ENCODE results near the gene ECM2. TPM values are rescaled to one million over a fixed set of nuclear protein-coding genes. Genes with fewer than 3 reads are reported as not detected.

ECM2 gene
- total RNA-seq, 1 experiment from 2014 or later, result not detected

GRCh38 chr9:92513349-92513748, 22.4 kb downstream of the ECM2 start:
- Histone ChIP-seq H2BK120ac (ENCODE audit: low read depth, low read length, poor library complexity, severe bottlenecking) (no peak overlapping the region), H2BK15ac (ENCODE audit: low read depth, low read length) (no peak overlapping the region), H2AFZ (ENCODE audit: low read length) (no peak overlapping the region), H4K91ac (ENCODE audit: insufficient read length, low read depth, low read length) (no peak overlapping the region), H3T11ph (ENCODE audit: low read length) (no peak overlapping the region), H2BK20ac (ENCODE audit: low read depth, low read length, poor library complexity, severe bottlenecking) (no peak overlapping the region), H3K79me2 (ENCODE audit: insufficient read depth, low read length) (no peaks in the 10 kb centered on the region), H3K4ac (ENCODE audit: low read depth, low read length) (no peak overlapping the region), H2BK5ac (ENCODE audit: insufficient read length, low read length) (no peak overlapping the region), H3K27ac (ENCODE audit: insufficient read length, low read depth, low read length) (no peak overlapping the region), H3K18ac (ENCODE audit: insufficient read length, low read depth, low read length) (no peak overlapping the region), H3K27me3 (ENCODE audit: insufficient read depth, low read length) (no peaks in the 10 kb centered on the region), H3K79me1 (ENCODE audit: insufficient read depth, low read depth, low read length, poor library complexity, severe bottlenecking) (no peaks in the 10 kb centered on the region), H3K4me2 (ENCODE audit: insufficient read depth, insufficient read length, low read length) (no peak overlapping the region), H4K8ac (replicated peaks; ENCODE audit: insufficient read length, low read depth, low read length) (no peak overlapping the region), H3K23ac (ENCODE audit: insufficient read length, low read depth, low read length) (no peak overlapping the region), H3K56ac (ENCODE audit: insufficient read length, low read depth, low read length) (no peak overlapping the region), H2BK12ac (ENCODE audit: insufficient read length, low read depth, low read length) (no peak overlapping the region), H3K14ac (ENCODE audit: insufficient read depth, low read length) (no peak overlapping the region), H3K4me1 (ENCODE audit: insufficient read depth, low read length) (peaks cover 4% of the 10 kb centered on the region; the same call in 1 of the 2 replicates), H3K9ac (ENCODE audit: extremely low read depth, insufficient read length, low read length) (no peak overlapping the region), H3K9me3 (ENCODE audit: control insufficient read depth, low read depth, low read length) (no peaks in the 10 kb centered on the region), H4K20me1 (ENCODE audit: control insufficient read depth, insufficient read depth, insufficient read length) (no peaks in the 10 kb centered on the region), H4K5ac (ENCODE audit: insufficient read length, low read depth, low read length) (no peak overlapping the region), H3K23me2 (ENCODE audit: insufficient read length, low read depth, low read length, poor library complexity, severe bottlenecking) (no peaks in the 10 kb centered on the region), H2AK5ac (ENCODE audit: insufficient read length, low read length) (no peak overlapping the region)
- DNase-seq, result no peak
- Mint-ChIP-seq H3K9me3 (no peaks in the 10 kb centered on the region), H3K27me3 (ENCODE audit: low read depth) (no peaks in the 10 kb centered on the region), H3K4me3 (no peak overlapping the region), H3K36me3 (ENCODE audit: insufficient read depth in 1 of 3, low read depth in 3 of 3) (no peaks in the 10 kb centered on the region), H3K27ac (no peak overlapping the region), H3K4me1 (peaks cover 15 to 19% of the 10 kb centered on the region in 2 experiments)
- WGBS (ENCODE audit: extremely low coverage, insufficient read length, low lambda C conversion rate), result no CpG with 5 or more reads among the region's 3 CpGs
- TF ChIP-seq, protein P1, sequence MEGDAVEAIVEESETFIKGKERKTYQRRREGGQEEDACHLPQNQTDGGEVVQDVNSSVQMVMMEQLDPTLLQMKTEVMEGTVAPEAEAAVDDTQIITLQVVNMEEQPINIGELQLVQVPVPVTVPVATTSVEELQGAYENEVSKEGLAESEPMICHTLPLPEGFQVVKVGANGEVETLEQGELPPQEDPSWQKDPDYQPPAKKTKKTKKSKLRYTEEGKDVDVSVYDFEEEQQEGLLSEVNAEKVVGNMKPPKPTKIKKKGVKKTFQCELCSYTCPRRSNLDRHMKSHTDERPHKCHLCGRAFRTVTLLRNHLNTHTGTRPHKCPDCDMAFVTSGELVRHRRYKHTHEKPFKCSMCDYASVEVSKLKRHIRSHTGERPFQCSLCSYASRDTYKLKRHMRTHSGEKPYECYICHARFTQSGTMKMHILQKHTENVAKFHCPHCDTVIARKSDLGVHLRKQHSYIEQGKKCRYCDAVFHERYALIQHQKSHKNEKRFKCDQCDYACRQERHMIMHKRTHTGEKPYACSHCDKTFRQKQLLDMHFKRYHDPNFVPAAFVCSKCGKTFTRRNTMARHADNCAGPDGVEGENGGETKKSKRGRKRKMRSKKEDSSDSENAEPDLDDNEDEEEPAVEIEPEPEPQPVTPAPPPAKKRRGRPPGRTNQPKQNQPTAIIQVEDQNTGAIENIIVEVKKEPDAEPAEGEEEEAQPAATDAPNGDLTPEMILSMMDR (conservative IDR thresholded peaks at IDR 0.05), result no peak
